ENCODE data around the gene EFEMP2.

GRCh38 chr11:65917434-65918210, 45.0 kb upstream of the EFEMP2 start:
- no peak for TF ChIP-seq ARNTL (CRISPR knock-in tag; IDR thresholded peaks at IDR 0.05; ENCODE audit: borderline replicate concordance, low read depth)
- TF ChIP-seq TOX (CRISPR knock-in tag; IDR thresholded peaks at IDR 0.05; ENCODE audit: borderline replicate concordance) = no peak
- TF ChIP-seq ZFP30 (CRISPR knock-in tag; IDR thresholded peaks at IDR 0.05) = no peak
- no peak for TF ChIP-seq PATZ1 (CRISPR knock-in tag; IDR thresholded peaks at IDR 0.05; ENCODE audit: borderline replicate concordance)
- no peak for TF ChIP-seq PPARA (CRISPR knock-in tag; IDR thresholded peaks at IDR 0.05; ENCODE audit: borderline replicate concordance)
